Activated effector memory CD4-positive, alpha-beta T cell treated with anti-CD3 and anti-CD28 coated beads, Interleukin-2, amount 50 U/mL, for 16 hours (primary cell): ENCODE data around the gene MAFF.

ENCODE experiments used
- DNase-seq: peaks from one replicate; pipeline ENCODE4 v3.0.0-alpha.2; 2020

Gene MAFF

GRCh38 chr22:38205261-38206128 lies 3.7 kb downstream of the MAFF start:
- DNase-seq, result no peak

DNA sequence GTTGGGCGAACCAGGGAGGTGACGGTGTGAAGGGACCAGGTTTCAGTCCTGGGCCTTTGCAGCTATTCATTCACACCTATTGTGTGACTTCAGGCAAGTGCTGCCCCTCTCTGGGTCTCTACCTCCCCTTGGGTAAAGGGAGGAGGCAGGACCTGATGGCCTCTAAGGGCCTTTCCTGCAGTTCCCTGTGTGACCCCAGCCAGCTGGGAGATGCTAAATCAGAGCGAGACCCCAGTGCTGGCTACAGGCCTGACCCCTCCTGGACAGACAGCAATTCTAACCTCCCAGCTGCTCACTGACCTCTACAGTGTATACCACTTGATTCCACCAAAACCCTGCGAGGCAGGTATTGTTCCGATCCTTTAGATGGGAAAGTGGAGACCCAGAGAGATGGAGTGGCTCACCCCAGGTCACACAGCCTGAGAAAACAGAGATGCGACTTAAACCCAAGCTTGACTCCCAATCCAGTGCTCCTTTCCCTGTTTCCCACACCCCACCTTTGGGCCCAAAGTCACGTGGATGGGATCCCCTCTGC lies 6.2 kb downstream of the MAFF start:
- DNase-seq, result no peak

- no peak for DNase-seq
These were observed 6.8 kb downstream of the MAFF start for GRCh38 chr22:38208551-38208968.

DNA sequence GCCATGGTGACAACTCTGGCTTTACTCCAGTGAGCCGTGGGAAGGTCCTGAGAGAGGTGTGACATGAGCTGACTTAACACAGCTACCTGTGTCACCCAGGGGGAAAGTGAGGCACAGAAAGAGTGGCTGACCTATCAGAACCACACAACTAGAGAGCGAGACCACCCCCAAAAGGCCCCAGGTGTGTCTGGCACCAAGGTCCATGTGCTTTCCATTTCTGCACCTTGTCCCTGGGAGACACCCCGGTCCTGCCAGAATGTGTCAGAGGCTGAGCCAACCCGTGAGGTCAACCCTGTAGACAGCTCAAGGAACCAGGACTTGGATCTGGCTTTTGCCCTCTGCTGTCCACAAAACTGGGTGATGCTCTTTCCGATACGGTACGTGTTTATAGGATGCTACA lies 9.8 kb downstream of the MAFF start:
- no peak for DNase-seq

DNA sequence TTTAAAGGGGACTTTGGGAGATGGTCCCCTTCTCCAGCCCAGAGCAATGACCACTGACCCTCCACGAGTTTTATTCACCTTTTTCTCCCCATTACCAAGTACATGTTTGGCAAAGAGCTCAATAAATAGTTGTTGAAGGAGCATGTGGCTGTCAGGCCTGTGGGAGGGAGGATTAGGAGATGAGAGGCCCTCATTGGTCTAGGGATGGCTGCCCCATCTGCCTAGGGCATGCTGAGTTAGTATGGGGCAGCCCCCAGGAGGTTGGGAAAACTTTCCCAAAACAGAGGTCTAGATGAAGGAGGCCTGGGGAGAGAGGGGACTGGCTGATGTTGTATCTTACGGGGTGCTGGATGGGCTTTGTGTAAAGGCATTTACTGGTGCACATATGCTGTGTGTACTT lies 10.6 kb downstream of the MAFF start:
- DNase-seq, result no peak

GRCh38 chr22:38213319-38213989 lies 11.7 kb downstream of the MAFF start:
- DNase-seq, result no peak

DNA sequence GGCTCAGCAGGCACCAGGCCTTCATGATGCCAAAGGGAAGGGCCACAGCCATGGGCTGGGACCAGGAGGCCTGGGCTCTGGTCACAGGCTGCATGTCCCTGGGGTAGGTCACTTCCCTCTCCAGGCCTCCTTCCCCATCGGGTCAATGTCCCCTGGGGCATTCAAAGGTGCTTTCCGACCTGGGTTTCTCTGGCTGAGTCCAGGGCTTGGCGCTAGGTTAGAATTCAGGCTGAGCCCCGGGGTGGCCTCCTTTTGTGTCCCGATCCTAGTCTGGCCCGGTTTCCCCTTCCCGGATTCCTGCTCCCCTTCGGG lies 12.2 kb downstream of the MAFF start:
- DNase-seq, result no peak

GRCh38 chr22:38214302-38215056 lies 12.7 kb downstream of the MAFF start:
- DNase-seq, result peak; percentile 89

DNA sequence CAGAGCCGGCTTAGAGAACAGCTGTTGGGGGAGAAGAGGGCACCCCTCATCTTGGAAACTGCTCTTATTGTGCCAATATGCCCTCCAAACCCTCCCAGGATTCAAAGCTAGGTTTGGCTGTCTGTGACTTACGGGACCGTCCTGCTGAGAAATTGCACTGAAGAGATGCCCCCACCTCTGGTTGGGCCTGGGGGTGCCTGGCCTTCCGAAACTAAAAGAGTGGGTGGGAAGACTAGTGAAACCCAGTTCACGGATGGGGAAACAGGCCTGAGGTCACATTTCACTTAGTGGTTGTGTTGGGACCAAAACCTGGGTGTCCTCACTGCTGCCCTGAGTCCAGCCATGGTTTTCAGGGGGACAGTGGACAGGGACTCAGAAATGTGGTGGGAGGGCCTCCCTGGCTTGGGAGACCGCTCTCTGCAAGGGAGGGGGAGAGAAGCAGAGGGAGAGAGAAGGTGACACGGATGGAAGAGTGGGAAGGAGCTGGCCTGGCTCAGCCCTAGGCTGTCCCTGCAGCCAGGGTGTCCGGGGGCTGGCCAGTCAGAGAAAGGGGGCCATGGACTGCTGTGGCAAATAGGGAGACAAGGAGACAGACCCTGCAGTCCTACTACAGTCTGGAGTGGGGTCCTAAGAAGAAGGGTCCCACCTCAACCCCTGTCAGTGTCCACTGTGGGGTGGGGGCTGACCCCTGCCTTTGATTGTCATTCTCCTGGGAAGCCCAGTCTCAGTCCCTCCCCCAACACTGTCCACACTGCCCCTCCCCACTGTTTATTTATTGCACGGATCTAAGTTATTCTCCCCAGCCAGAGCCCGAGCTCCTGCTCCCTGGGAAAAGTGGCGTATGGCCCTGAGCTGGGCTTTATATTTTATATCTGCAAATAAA lies 13.6 kb downstream of the MAFF start:
- no peak for DNase-seq

GRCh38 chr22:38218661-38219622 lies 17.1 kb downstream of the MAFF start:
- DNase-seq, result peak; percentile 85

DNA sequence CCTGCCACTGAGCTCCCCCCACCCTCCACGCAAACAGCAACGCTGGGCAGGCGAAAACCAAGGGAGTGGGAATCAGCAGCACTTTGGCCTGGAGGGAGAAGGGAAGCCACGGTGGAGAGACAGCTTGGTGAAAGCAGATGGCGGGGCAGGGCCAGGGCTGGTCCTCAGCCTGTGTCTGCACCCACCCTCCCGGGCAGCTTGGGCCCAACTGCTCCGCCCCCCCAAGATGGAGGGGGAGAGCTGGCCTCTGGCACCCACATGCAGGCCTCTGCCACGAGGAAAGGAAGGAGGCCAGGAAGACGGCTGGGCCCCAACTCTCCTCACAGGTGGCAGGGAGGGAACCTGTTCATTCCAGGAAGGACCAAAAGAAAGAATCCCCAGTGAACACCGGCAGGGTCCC lies 17.8 kb downstream of the MAFF start:
- DNase-seq, result no peak

DNA sequence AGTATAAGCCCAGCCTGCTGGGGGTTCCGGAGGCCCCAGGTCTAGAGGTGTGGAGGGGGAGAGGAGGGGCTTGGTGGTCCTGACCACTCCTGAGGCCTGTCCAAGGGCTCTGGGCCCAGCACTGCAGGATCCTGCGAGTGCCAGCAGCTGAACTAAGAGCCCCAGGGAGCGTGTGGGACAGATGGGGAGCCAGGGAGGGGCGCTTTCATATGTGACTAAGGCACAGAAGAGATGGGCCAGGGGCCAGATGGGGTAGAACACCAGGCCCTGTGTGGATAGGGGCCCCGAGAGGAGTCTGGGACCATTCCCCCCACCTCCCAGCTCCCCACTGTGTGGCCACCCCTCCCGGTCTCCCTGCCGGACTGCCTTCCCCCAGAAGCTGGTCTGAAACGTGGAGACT lies 18.4 kb downstream of the MAFF start:
- DNase-seq, result no peak

GRCh38 chr22:38220653-38221386 lies 19.0 kb downstream of the MAFF start:
- no peak for DNase-seq

DNA sequence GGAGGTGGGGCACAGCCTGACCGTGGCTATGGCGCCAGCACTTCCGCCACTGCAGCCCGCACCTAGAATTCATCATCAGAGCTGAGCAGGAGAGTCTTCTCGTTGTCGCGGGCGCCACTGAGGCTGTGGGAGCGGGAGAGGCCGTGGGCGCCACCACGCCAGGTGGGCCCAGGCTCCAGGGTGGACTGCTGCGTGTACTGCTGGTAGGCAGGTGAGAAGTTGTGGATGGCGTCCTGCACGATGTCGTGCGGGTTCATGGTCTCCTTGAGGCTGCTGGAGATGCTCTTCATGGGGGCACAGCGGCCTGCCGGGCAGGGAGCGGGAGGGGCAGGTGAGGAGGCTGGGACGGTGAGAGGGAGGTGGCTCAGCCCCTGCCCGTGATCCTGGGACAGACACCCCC lies 19.6 kb downstream of the MAFF start:
- no peak for DNase-seq

- no peak for DNase-seq
These were observed 20.4 kb downstream of the MAFF start for GRCh38 chr22:38221908-38222796.

GRCh38 chr22:38222797-38223119 lies 21.0 kb downstream of the MAFF start:
- DNase-seq, result no peak

DNA sequence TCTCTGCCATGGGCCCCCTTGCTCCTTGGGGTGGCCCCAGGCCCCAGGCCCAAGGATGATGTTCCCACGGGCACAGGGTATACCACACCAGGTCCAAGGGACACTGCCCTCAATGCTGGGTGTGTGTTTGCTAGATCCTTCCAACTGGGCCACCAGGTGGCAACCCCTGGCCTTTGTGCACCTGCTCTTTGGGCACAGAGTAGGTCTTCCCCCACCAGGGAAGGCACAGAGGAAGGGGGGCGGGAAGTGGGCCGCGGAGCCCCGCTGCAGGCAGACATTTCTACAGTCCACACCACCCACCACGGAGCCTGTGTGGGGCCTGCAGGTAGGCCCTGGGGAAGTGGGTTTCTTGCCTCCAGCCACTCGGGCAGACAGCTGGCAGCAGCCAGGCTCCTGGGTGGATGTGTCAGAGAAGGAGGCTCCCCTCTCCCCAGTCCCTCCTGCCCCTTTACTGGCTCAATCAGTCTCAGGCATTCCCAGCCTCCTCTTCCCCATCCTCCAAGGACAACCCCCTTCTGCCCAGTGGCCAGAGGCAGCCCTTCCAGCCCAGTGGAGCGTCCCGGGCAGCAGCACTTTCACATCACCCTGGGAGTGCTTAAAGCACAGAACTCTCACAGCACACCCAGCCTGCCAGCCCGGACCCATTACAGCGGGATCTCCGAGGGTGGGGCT lies 21.6 kb downstream of the MAFF start:
- no peak for DNase-seq

- no peak for DNase-seq
These were observed 25.3 kb downstream of the MAFF start for GRCh38 chr22:38226853-38227649.
